A549 (cell line): ENCODE measurements around the gene AP3D1. TPM values are rescaled to one million over a fixed set of nuclear protein-coding genes. Genes with fewer than 3 reads are reported as not detected.

Experiments used
- ATAC-seq, 2 experiments: fragments of 200-7000 bp in 1 of 2; fragments of >200 bp in 1 of 2; cut with Nextera tagmentation in 1 of 2; cut with Tn5 transposase in 1 of 2; 3 replicates each; pipeline versions ENCODE4 v1.8.0 to v1.9.1; 2018 to 2020; ENCODE audit warnings: mild to moderate bottlenecking in 1 of 2, moderate library complexity in 1 of 2
- CTCF ChIA-PET: fragments of 300-600 bp; sonication (Branson Sonifier 250); formaldehyde crosslinking; extraction: SDS; loops from one replicate; lab custom pipeline; 2021; ENCODE audit warnings: antibody characterized with exemption, inconsistent platforms; lab: Yijun Ruan, JAX
- POLR2A ChIA-PET: fragments of 350-600 bp; formaldehyde crosslinking; extraction: SDS; loops from one replicate; lab custom pipeline; 2021; ENCODE audit warnings: antibody characterized with exemption, inconsistent platforms; lab: Yijun Ruan, JAX
- DNase-seq, 2 experiments: peaks; one replicate each; pipeline versions ENCODE4 v3.0.0 to v3.0.0-alpha.2; 2011 to 2016; ENCODE audit warnings: low read depth in 1 of 2, low spot score in 1 of 2
- FAIRE-seq: peaks from 2 replicates; lab custom pipeline; 2011; peaks lifted over from hg19 to GRCh38; lab: Jason Lieb, UNC
- H3K27ac ChIP-seq, 2 experiments: fragments of >200 bp; sonication (Bioruptor Twin); formaldehyde crosslinking; 3 replicates each; pipeline ENCODE4 v1.5.1; 2016 to 2017
- H3K4me1 ChIP-seq: fragments of >200 bp; sonication (Bioruptor Twin); formaldehyde crosslinking; 3 replicates; pipeline ENCODE4 v1.6.1; 2016
- H3K4me2 ChIP-seq: fragments of >200 bp; sonication (Bioruptor Twin); formaldehyde crosslinking; 3 replicates; pipeline ENCODE4 v1.6.1; 2016
- H3K4me3 ChIP-seq: fragments of >200 bp; sonication (Bioruptor Twin); formaldehyde crosslinking; 3 replicates; pipeline ENCODE4 v1.5.1; 2016
- H3K9me3 ChIP-seq: fragments of >200 bp; sonication (Bioruptor Twin); formaldehyde crosslinking; 3 replicates; pipeline ENCODE4 v1.6.1; 2016
- BCL3 ChIP-seq: fragments of >200 bp; sonication (Bioruptor Twin); formaldehyde crosslinking; IDR thresholded peaks from 3 replicates; pipeline ENCODE4 v1.6.1; 2016
- CBX2 ChIP-seq: fragments of 200-600 bp; sonication (generic); IDR thresholded peaks from 2 replicates; pipeline ENCODE4 v1.6.1; 2016; ENCODE audit warnings: low read depth, mild to moderate bottlenecking, borderline replicate concordance
- CEBPB ChIP-seq, 2 experiments: fragments of >200 bp in 1 of 2; sonication (Bioruptor Twin) in 1 of 2; formaldehyde crosslinking in 1 of 2; IDR thresholded peaks; 2 replicates each; pipeline ENCODE4 v1.6.1; 2012 to 2016
- E2F6 ChIP-seq: IDR thresholded peaks from 2 replicates; pipeline ENCODE4 v1.6.1; 2012; ENCODE audit warnings: low read depth, borderline replicate concordance
- EHF ChIP-seq: fragments of 250-450 bp; sonication (Bioruptor Pico); IDR thresholded peaks from 2 replicates; pipeline ENCODE4 v1.5.0; 2020; ENCODE audit warnings: mild to moderate bottlenecking
- EHMT2 ChIP-seq: fragments of 200-600 bp; sonication (generic); IDR thresholded peaks from 2 replicates; pipeline ENCODE4 v1.6.1; 2016; ENCODE audit warnings: antibody characterized with exemption, low read depth, mild to moderate bottlenecking, moderate library complexity
- ELK1 ChIP-seq: fragments of 150-350 bp; IDR thresholded peaks from 2 replicates; pipeline ENCODE4 v1.6.1; 2014; ENCODE audit warnings: low read depth, mild to moderate bottlenecking, low read length
- EP300 ChIP-seq, 2 experiments: fragments of >200 bp; sonication (Bioruptor Twin); formaldehyde crosslinking; IDR thresholded peaks; 2 replicates in 1 of 2; 3 replicates in 1 of 2; pipeline ENCODE4 v1.6.1; 2016 to 2017
- FOSB ChIP-seq: fragments of 250-450 bp; sonication (Bioruptor Pico); IDR thresholded peaks from 2 replicates; pipeline ENCODE4 v1.5.0; 2020; ENCODE audit warnings: mild to moderate bottlenecking, moderate library complexity
- FOSL2 ChIP-seq, 2 experiments: fragments of 450-650 bp in 1 of 2; fragments of >200 bp in 1 of 2; sonication (Bioruptor Twin) in 1 of 2; formaldehyde crosslinking; IDR thresholded peaks; 2 replicates each; pipeline versions ENCODE4 v1.5.0 to v1.6.1; 2016 to 2020; ENCODE audit warnings: mild to moderate bottlenecking in 1 of 2, moderate library complexity in 1 of 2
- HDAC2 ChIP-seq: fragments of 200-600 bp; sonication (generic); IDR thresholded peaks from 2 replicates; pipeline ENCODE4 v1.6.1; 2016
- HES2 ChIP-seq: fragments of >200 bp; sonication (Bioruptor Twin); formaldehyde crosslinking; IDR thresholded peaks from 2 replicates; pipeline ENCODE4 v1.6.1; 2016
- HOXA7 ChIP-seq: fragments of 250-450 bp; sonication (Bioruptor Pico); IDR thresholded peaks from 2 replicates; pipeline ENCODE4 v1.5.0; 2020; ENCODE audit warnings: mild to moderate bottlenecking, moderate library complexity
- HOXB13 ChIP-seq: fragments of 250-450 bp; sonication (Bioruptor Pico); IDR thresholded peaks from 2 replicates; pipeline ENCODE4 v1.5.0; 2020; ENCODE audit warnings: low read depth, mild to moderate bottlenecking, moderate library complexity
- JUN ChIP-seq, 2 experiments: fragments of >200 bp; sonication (Bioruptor Twin); formaldehyde crosslinking; IDR thresholded peaks; 2 replicates in 1 of 2; 3 replicates in 1 of 2; pipeline ENCODE4 v1.6.1; 2016 to 2017
- JUNB ChIP-seq: fragments of >200 bp; sonication (Bioruptor Twin); formaldehyde crosslinking; IDR thresholded peaks from 2 replicates; pipeline ENCODE4 v1.6.1; 2016
- KDM1A ChIP-seq: fragments of 200-600 bp; sonication (generic); IDR thresholded peaks from 2 replicates; pipeline ENCODE4 v1.6.1; 2016; ENCODE audit warnings: low read depth, mild to moderate bottlenecking
- MAFK ChIP-seq: fragments of 450-650 bp; IDR thresholded peaks from 2 replicates; pipeline ENCODE4 v1.6.1; 2014; ENCODE audit not compliant: partially characterized antibody
- MAX ChIP-seq: IDR thresholded peaks from 2 replicates; pipeline ENCODE4 v1.6.1; 2012
- MYC ChIP-seq: IDR thresholded peaks from 2 replicates; pipeline ENCODE4 v1.6.1; 2012; ENCODE audit warnings: mild to moderate bottlenecking, inconsistent platforms, low read length, improper control_type of control experiment, borderline replicate concordance
- NFE2L2 ChIP-seq: fragments of 150-350 bp; conservative IDR thresholded peaks from 2 replicates; pipeline ENCODE4 v1.6.1; 2014; ENCODE audit warnings: low read length
- NPAS2 ChIP-seq: fragments of 250-450 bp; sonication (Bioruptor Pico); IDR thresholded peaks from 2 replicates; pipeline ENCODE4 v1.8.0; 2022; ENCODE audit warnings: mild to moderate bottlenecking, moderate library complexity, borderline replicate concordance
- POLR2A ChIP-seq: IDR thresholded peaks from 2 replicates; pipeline ENCODE4 v1.6.1; 2012; ENCODE audit warnings: mild to moderate bottlenecking, low read length
- RARB ChIP-seq: fragments of 250-450 bp; sonication (Bioruptor Pico); IDR thresholded peaks from 2 replicates; pipeline ENCODE4 v1.8.0; 2021; ENCODE audit warnings: mild to moderate bottlenecking, moderate library complexity
- REST ChIP-seq: fragments of 200-600 bp; sonication (generic); IDR thresholded peaks from 2 replicates; pipeline ENCODE4 v1.6.1; 2016; ENCODE audit warnings: antibody characterized with exemption, mild to moderate bottlenecking, moderate library complexity
- SMC3 ChIP-seq: fragments of >200 bp; sonication (Bioruptor Twin); formaldehyde crosslinking; IDR thresholded peaks from 3 replicates; pipeline ENCODE4 v1.6.1; 2018; ENCODE audit warnings: inconsistent platforms
- SREBF2 ChIP-seq: fragments of 450-650 bp; IDR thresholded peaks from 2 replicates; pipeline ENCODE4 v1.6.1; 2014; ENCODE audit warnings: mild to moderate bottlenecking, moderate library complexity
- TFCP2L1 ChIP-seq: fragments of 250-450 bp; sonication (Bioruptor Pico); IDR thresholded peaks from 2 replicates; pipeline ENCODE4 v1.5.0; 2021; ENCODE audit warnings: mild to moderate bottlenecking
- USF2 ChIP-seq: fragments of 450-650 bp; IDR thresholded peaks from 2 replicates; pipeline ENCODE4 v1.6.1; 2014; ENCODE audit warnings: antibody characterized with exemption
- ZFP36 ChIP-seq: fragments of 450-650 bp; IDR thresholded peaks from 2 replicates; pipeline ENCODE4 v1.6.1; 2014; ENCODE audit warnings: borderline replicate concordance; ENCODE audit not compliant: partially characterized antibody
- ZNF302 ChIP-seq: fragments of 250-450 bp; sonication (Bioruptor Pico); IDR thresholded peaks from 2 replicates; pipeline ENCODE4 v1.9.0; 2021; ENCODE audit warnings: inconsistent platforms, mild to moderate bottlenecking, moderate library complexity
- WGBS: methylation state at CpG from one replicate; pipeline ENCODE4 v1.1.6; 2017; ENCODE audit errors: missing lambda C conversion rate; 5-methylcytosine and 5-hydroxymethylcytosine counted together
- polyA plus RNA-seq, 4 experiments: library from polyadenylated mRNA; depleted of rRNA in 3 of 4; stranded (reverse); fragments of >200 nt; fragmentation: RNase III in 1 of 4; extraction: RNeasy Plus Mini Kit Qiagen cat#74134 plus additional on column Dnase treatment in 1 of 4; gene quantifications; 2 replicates in 3 of 4; 3 replicates in 1 of 4; pipeline ENCODE4 v1.2.3, GENCODE V29; 2011 to 2017

AP3D1 gene
- polyA plus RNA-seq, 2 of the 4 experiments (the other 2 are of a cell fraction), result 44.4 to 66.9 TPM

- Histone ChIP-seq H3K9me3 (no peaks in the 10 kb centered on the region), H3K4me2 (peak overlapping the region; percentile 99), H3K4me3 (peak overlapping the region; percentile 50; the same call in 2 of the 3 replicates), H3K27ac (peak overlapping the region; percentile 99 to 100), H3K4me1 (peaks cover 62% of the 10 kb centered on the region)
- FAIRE-seq, result no peak
- POLR2A ChIA-PET, result interaction anchor here (0.9 to 2.8 kb wide), 3 partner anchors 18 to 27 kb away, joined by 3 to 13 read pairs (median 6); no protein-coding TSS in a partner anchor
- no peak for TF ChIP-seq CBX2
- TF ChIP-seq JUNB, result peak; percentile 49
- peak; percentile 26; the same call in 1 of the 3 replicates for TF ChIP-seq SMC3
- peak; percentile 37; the same call in 1 of the 2 replicates for TF ChIP-seq FOSL2 (IDR thresholded peaks at IDR 0.05)
- peak; percentile 70 for TF ChIP-seq FOSL2 (CRISPR knock-in tag; IDR thresholded peaks at IDR 0.05)
- TF ChIP-seq REST, result no peak
- no peak for TF ChIP-seq HOXA7
- TF ChIP-seq MYC, result peak; percentile 81
- no peak for TF ChIP-seq E2F6
- TF ChIP-seq HES2, result no peak
- TF ChIP-seq HDAC2, result no peak
- TF ChIP-seq EHF (CRISPR knock-in tag), result no peak
- peak; percentile 59; the same call in 1 of the 2 replicates for TF ChIP-seq HOXB13 (CRISPR knock-in tag)
- peak; percentile 9; the same call in 1 of the 2 replicates for TF ChIP-seq POLR2A
- TF ChIP-seq NFE2L2, result no peak
- peak; percentile 47 to 71; a peak in 3 of 4 replicates for TF ChIP-seq CEBPB (IDR thresholded peaks at IDR 0.05)
- TF ChIP-seq KDM1A, result no peak
- TF ChIP-seq FOSB (CRISPR knock-in tag), result no peak
- no peak for TF ChIP-seq ZFP36
- no peak for TF ChIP-seq MAFK
- no peak for TF ChIP-seq RARB (CRISPR knock-in tag)
- peak in 1 of 2 experiments; percentile 90; a peak in 3 of 5 replicates for TF ChIP-seq JUN (IDR thresholded peaks at IDR 0.05)
- no peak for TF ChIP-seq USF2
- peak; percentile 91 for TF ChIP-seq MAX
- TF ChIP-seq ELK1, result no peak
- TF ChIP-seq EP300 (IDR thresholded peaks at IDR 0.05), result peak; percentile 38 to 68; a peak in 1 of 5 replicates
- no peak for TF ChIP-seq ZNF302 (CRISPR knock-in tag)
- no peak for TF ChIP-seq NPAS2 (CRISPR knock-in tag)
- TF ChIP-seq BCL3, result peak; percentile 18; the same call in 1 of the 3 replicates
- no peak for TF ChIP-seq EHMT2
- no peak for TF ChIP-seq TFCP2L1 (CRISPR knock-in tag)
- no peak for TF ChIP-seq SREBF2
- WGBS, result 2% methylated on average over 7 of the region's 24 CpGs
- CTCF ChIA-PET, result interaction anchor here (0.6 to 3.8 kb wide), 3 partner anchors 9 to 94 kb away, joined by 3 to 24 read pairs (median 9); no protein-coding TSS in a partner anchor
- DNase-seq, result peak; percentile 60 to 93
- peak; percentile 65 to 76 for ATAC-seq
Measured at GRCh38 chr19:2059422-2060201, 91.8 kb downstream of the AP3D1 start.
